Suprapubic skin (tissue), 4 donors: Measurements from ENCODE around the gene PDE4D.

Experiments used
- CTCF ChIP-seq, 2 donors: fragments of 200-600 bp in 1 of 2; fragments of 450-650 bp in 1 of 2; sonication (generic) in 1 of 2; IDR thresholded peaks; one replicate each; pipeline ENCODE4 v1.5.1; 2016 to 2019; ENCODE audit warnings: antibody characterized with exemption in 2 of 2, mild to moderate bottlenecking in 1 of 2, moderate library complexity in 1 of 2
- EP300 ChIP-seq: sonication (generic); formaldehyde crosslinking; IDR thresholded peaks from one replicate; pipeline ENCODE4 v1.6.1; 2017; ENCODE audit warnings: antibody characterized with exemption
- POLR2A ChIP-seq, 2 donors: fragments of 450-650 bp; IDR thresholded peaks; one replicate each; pipeline ENCODE4 v1.6.1; 2017; ENCODE audit warnings: antibody characterized with exemption in 2 of 2, mild to moderate bottlenecking in 2 of 2, moderate library complexity in 2 of 2
- POLR2AphosphoS5 ChIP-seq, 3 donors: sonication (generic); formaldehyde crosslinking; IDR thresholded peaks; one replicate each; pipeline ENCODE4 v1.6.1; 2017; ENCODE audit warnings: antibody characterized with exemption in 3 of 3

DNA sequence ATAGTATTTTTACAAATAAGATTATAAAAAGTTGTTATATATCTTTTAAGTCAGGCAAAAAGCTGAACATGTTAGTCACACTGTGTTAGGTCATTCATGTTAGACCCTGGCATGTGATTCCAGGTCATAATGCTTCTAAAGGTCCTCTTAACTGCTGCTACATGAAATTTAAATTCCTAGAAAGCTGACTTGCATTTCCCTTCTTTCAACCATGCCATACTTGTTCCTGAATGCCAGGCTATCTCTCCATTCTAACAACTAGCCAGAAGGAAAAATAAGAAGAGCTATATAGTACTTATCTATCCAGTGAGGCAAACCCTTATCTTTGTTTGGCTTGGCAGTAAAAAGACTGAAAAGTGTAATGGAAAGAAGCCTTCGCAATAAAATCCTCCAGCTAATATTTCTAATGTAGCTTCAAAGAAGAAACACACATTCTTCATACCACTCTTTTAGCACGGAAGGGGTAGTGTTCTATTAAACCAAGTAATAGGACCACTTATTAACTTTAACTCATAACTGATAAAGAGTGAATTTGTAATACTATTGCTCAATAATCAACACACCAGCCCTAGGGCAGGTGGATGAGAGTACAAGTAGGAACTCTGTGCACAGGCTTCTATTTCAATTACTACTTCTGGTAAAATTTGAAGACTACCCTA is 310.2 kb downstream of the PDE4D start:
- TF ChIP-seq POLR2AphosphoS5 (IDR thresholded peaks at IDR 0.05): no peak
- TF ChIP-seq CTCF (IDR thresholded peaks at IDR 0.05): no peak
- TF ChIP-seq POLR2A (IDR thresholded peaks at IDR 0.05): no peak
- TF ChIP-seq EP300: no peak
